ENCODE results near the gene IRAK1.

DNA sequence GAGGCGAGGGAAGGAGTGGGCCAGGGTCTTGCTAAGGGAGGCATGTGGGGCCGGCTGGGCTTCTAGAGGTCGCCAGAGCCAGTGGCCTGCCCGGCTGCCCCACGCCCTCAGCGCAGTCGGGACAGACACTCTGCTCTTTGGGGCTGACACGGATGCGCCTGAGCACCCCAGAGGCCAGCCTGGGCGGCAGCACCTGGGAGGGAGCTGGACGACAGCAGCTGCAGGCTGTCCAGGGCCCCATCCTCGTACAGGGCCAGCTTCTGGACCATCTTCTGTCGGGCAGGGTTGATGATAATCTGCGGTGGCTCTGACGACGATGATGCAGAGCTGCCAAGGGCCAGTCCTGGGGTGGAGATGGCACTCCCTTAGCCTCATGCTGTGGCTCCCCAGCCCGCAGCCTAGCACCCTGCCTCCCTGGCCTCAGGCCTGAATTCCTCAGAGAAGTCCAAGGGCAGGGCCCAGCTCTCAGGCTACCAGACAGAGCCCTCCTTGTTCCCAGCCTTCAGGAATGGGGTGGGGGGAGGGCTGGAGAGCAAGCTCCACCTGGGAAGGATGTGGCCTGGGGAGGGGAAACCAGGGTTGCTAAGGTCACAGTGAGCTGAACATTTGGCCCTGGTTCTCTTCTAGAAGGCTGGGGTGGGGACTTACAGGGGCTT, 7.2 kb downstream of the IRAK1 start:
- no peak for TF ChIP-seq HNRNPL (IDR thresholded peaks at IDR 0.05; ENCODE audit: low read depth, low read length)
- TF ChIP-seq POLR2A (IDR thresholded peaks at IDR 0.05; ENCODE audit: insufficient read depth in 1 of 2, low read depth in 2 of 2, low read length in 2 of 2), result no peak
- no peak for TF ChIP-seq ZNF841 (CRISPR knock-in tag; IDR thresholded peaks at IDR 0.05; ENCODE audit: borderline replicate concordance)
- no peak for TF ChIP-seq ZNF354B (CRISPR knock-in tag; IDR thresholded peaks at IDR 0.05)
- TF ChIP-seq, protein P1, sequence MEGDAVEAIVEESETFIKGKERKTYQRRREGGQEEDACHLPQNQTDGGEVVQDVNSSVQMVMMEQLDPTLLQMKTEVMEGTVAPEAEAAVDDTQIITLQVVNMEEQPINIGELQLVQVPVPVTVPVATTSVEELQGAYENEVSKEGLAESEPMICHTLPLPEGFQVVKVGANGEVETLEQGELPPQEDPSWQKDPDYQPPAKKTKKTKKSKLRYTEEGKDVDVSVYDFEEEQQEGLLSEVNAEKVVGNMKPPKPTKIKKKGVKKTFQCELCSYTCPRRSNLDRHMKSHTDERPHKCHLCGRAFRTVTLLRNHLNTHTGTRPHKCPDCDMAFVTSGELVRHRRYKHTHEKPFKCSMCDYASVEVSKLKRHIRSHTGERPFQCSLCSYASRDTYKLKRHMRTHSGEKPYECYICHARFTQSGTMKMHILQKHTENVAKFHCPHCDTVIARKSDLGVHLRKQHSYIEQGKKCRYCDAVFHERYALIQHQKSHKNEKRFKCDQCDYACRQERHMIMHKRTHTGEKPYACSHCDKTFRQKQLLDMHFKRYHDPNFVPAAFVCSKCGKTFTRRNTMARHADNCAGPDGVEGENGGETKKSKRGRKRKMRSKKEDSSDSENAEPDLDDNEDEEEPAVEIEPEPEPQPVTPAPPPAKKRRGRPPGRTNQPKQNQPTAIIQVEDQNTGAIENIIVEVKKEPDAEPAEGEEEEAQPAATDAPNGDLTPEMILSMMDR (CRISPR knock-in tag; IDR thresholded peaks at IDR 0.05), result no peak
- no peak for TF ChIP-seq ZNF816 (CRISPR knock-in tag; IDR thresholded peaks at IDR 0.05; ENCODE audit: borderline replicate concordance)
- TF ChIP-seq MAZ (IDR thresholded peaks at IDR 0.05; ENCODE audit: borderline replicate concordance, low read depth, low read length), result no peak
- TF ChIP-seq MAZ (CRISPR knock-in tag; IDR thresholded peaks at IDR 0.05; ENCODE audit: low read depth), result no peak
- no peak for TF ChIP-seq ZNF510 (CRISPR knock-in tag; IDR thresholded peaks at IDR 0.05; ENCODE audit: low read depth)
- TF ChIP-seq RXRA (CRISPR knock-in tag; IDR thresholded peaks at IDR 0.05), result peak; percentile 69
- no peak for TF ChIP-seq GABPA (IDR thresholded peaks at IDR 0.05; ENCODE audit: low read depth, low read length)
- TF ChIP-seq GABPA (CRISPR knock-in tag; IDR thresholded peaks at IDR 0.05; ENCODE audit: low read depth), result no peak
- TF ChIP-seq ZNF274 (CRISPR knock-in tag; IDR thresholded peaks at IDR 0.05), result no peak
- no peak for TF ChIP-seq ZNF883 (CRISPR knock-in tag; IDR thresholded peaks at IDR 0.05; ENCODE audit: not compliant biosample characterization)

Data from HepG2 (cell line).